ENCODE measurements around the gene ADAM17.

- TF ChIP-seq CTCF (IDR thresholded peaks at IDR 0.05 in 8 of 11, conservative IDR thresholded peaks at IDR 0.05 in 3 of 11) (no peak), POLR2AphosphoS5 (IDR thresholded peaks at IDR 0.05) (no peak)
Observed at GRCh38 chr2:9573840-9574239, 18.2 kb upstream of the ADAM17 start.

All from spleen (tissue), 7 donors.